SU-DHL-6 (cell line): ENCODE data around the gene NFIC.

ENCODE experiments used
- EZH2phosphoT487 ChIP-seq: fragments of 200-600 bp; sonication (generic), shearing (Covaris generic); conservative IDR thresholded peaks from 2 replicates; pipeline ENCODE4 v1.6.1; 2018; ENCODE audit warnings: mild to moderate bottlenecking, antibody characterized with exemption, low read length, moderate library complexity, mixed read lengths
- TF ChIP-seq, protein P1 (sequence below): fragments of 200-600 bp; sonication (generic); IDR thresholded peaks from one replicate; pipeline ENCODE4 v1.5.1; 2017; ENCODE audit warnings: antibody characterized with exemption, mild to moderate bottlenecking, low read length, moderate library complexity; ENCODE audit not compliant: insufficient read depth, poor library complexity, severe bottlenecking

DNA sequence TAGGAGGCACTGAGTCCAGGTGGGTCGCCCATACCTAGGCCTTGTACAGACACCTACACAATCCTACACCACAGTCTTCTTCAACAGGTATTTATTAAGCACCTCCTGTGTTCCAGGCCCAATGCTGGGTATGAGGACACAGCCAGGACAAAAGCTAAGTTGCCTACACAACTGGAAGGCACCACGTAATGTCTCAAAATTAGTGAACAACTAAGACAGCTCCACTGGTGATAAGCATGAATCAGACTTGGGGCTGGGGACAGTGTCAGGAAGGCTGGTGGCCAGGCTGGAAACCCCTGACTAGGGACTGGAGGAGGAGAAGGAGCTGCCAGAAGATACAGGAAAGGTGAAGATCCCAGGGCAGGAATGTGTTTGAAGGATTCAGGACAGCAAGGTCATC is 111.6 kb downstream of the NFIC start:
- TF ChIP-seq, protein P1, sequence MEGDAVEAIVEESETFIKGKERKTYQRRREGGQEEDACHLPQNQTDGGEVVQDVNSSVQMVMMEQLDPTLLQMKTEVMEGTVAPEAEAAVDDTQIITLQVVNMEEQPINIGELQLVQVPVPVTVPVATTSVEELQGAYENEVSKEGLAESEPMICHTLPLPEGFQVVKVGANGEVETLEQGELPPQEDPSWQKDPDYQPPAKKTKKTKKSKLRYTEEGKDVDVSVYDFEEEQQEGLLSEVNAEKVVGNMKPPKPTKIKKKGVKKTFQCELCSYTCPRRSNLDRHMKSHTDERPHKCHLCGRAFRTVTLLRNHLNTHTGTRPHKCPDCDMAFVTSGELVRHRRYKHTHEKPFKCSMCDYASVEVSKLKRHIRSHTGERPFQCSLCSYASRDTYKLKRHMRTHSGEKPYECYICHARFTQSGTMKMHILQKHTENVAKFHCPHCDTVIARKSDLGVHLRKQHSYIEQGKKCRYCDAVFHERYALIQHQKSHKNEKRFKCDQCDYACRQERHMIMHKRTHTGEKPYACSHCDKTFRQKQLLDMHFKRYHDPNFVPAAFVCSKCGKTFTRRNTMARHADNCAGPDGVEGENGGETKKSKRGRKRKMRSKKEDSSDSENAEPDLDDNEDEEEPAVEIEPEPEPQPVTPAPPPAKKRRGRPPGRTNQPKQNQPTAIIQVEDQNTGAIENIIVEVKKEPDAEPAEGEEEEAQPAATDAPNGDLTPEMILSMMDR, result no peak
- no peak for TF ChIP-seq EZH2phosphoT487
